Measurements from ENCODE around the gene TREH.
"Not testable (repeated sequence)": the region's sequence is repeated elsewhere in the genome, so short reads cannot be mapped to it uniquely, and the experiment has no call there.

The TREH gene

GRCh38 chr11:118679483-118679882 lies at the start of gene TREH:
TSS of gene TREH (minus strand) at chr11:118679650. CDS start at chr11:118679627, 23 bp downstream.
- no peak for TF ChIP-seq CTCF (IDR thresholded peaks at IDR 0.05)
- no peaks in the 10 kb centered on the region for H3K36me3 Mint-ChIP-seq (ENCODE audit: low read depth)
- H3K4me1 Mint-ChIP-seq: peaks cover 7% of the 10 kb centered on the region
- no peak within 1 kb of the TSS for H3K27ac Mint-ChIP-seq
- no peak within 1 kb of the TSS for H3K4me3 Mint-ChIP-seq
- no peak for DNase-seq
- H3K27me3 Mint-ChIP-seq (ENCODE audit: low read depth, poor library complexity): peaks cover 7% of the 10 kb centered on the region
- H3K9me3 Mint-ChIP-seq: peaks cover 19% of the 10 kb centered on the region

- H3K27ac Mint-ChIP-seq; H3K27me3 Mint-ChIP-seq (ENCODE audit: low read depth, poor library complexity); H3K4me3 Mint-ChIP-seq; H3K36me3 Mint-ChIP-seq (ENCODE audit: low read depth); DNase-seq: not testable (repeated sequence)
- peaks cover 21% of the 10 kb centered on the region for H3K4me1 Mint-ChIP-seq
- H3K9me3 Mint-ChIP-seq: peaks cover 22% of the 10 kb centered on the region
- peak; percentile 8 for TF ChIP-seq CTCF (IDR thresholded peaks at IDR 0.05)
Measured at GRCh38 chr11:118728112-118728511, 48.7 kb upstream of the TREH start.

- not testable (repeated sequence) for H3K27me3 Mint-ChIP-seq (ENCODE audit: low read depth, poor library complexity); H3K36me3 Mint-ChIP-seq (ENCODE audit: low read depth); H3K4me3 Mint-ChIP-seq; DNase-seq; H3K27ac Mint-ChIP-seq
- Mint-ChIP-seq H3K4me1 (peaks cover 21% of the 10 kb centered on the region), H3K9me3 (peaks cover 22% of the 10 kb centered on the region)
Measured at GRCh38 chr11:118727721-118728066, 48.2 kb upstream of the TREH start.

GRCh38 chr11:118727001-118727720 lies 47.7 kb upstream of the TREH start:
- H3K27ac Mint-ChIP-seq; H3K4me3 Mint-ChIP-seq; H3K36me3 Mint-ChIP-seq (ENCODE audit: low read depth); DNase-seq; H3K27me3 Mint-ChIP-seq (ENCODE audit: low read depth, poor library complexity): not testable (repeated sequence)
- Mint-ChIP-seq H3K4me1 (peaks cover 21% of the 10 kb centered on the region), H3K9me3 (peaks cover 21% of the 10 kb centered on the region)

GRCh38 chr11:118721478-118722015 lies 42.1 kb upstream of the TREH start:
- H3K27me3 Mint-ChIP-seq (ENCODE audit: low read depth, poor library complexity): peaks cover 31% of the 10 kb centered on the region
- H3K4me3 Mint-ChIP-seq; H3K9me3 Mint-ChIP-seq; DNase-seq; H3K36me3 Mint-ChIP-seq (ENCODE audit: low read depth); H3K27ac Mint-ChIP-seq: not testable (repeated sequence)
- H3K4me1 Mint-ChIP-seq: peaks cover 57% of the 10 kb centered on the region

- Mint-ChIP-seq H3K27me3 (ENCODE audit: low read depth, poor library complexity) (peaks cover 31% of the 10 kb centered on the region), H3K4me1 (peaks cover 57% of the 10 kb centered on the region), H3K4me3 (peak overlapping the region; percentile 63)
- H3K27ac Mint-ChIP-seq; H3K9me3 Mint-ChIP-seq; DNase-seq; H3K36me3 Mint-ChIP-seq (ENCODE audit: low read depth): not testable (repeated sequence)
Measured at GRCh38 chr11:118720740-118721139, 41.3 kb upstream of the TREH start.

GRCh38 chr11:118720078-118720477 lies 40.6 kb upstream of the TREH start:
- H3K9me3 Mint-ChIP-seq; DNase-seq; H3K36me3 Mint-ChIP-seq (ENCODE audit: low read depth); H3K27ac Mint-ChIP-seq: not testable (repeated sequence)
- Mint-ChIP-seq H3K4me3 (peak overlapping the region; percentile 44), H3K4me1 (peaks cover 60% of the 10 kb centered on the region), H3K27me3 (ENCODE audit: low read depth, poor library complexity) (peaks cover 31% of the 10 kb centered on the region)

- not testable (repeated sequence) for DNase-seq; H3K4me3 Mint-ChIP-seq; H3K36me3 Mint-ChIP-seq (ENCODE audit: low read depth); H3K27ac Mint-ChIP-seq; H3K9me3 Mint-ChIP-seq
- peaks cover 65% of the 10 kb centered on the region for H3K4me1 Mint-ChIP-seq
- H3K27me3 Mint-ChIP-seq (ENCODE audit: low read depth, poor library complexity): peaks cover 31% of the 10 kb centered on the region
Measured at GRCh38 chr11:118718562-118718961, 39.1 kb upstream of the TREH start.

GRCh38 chr11:118717733-118718132 lies 38.3 kb upstream of the TREH start:
- Mint-ChIP-seq H3K27me3 (ENCODE audit: low read depth, poor library complexity) (peaks cover 31% of the 10 kb centered on the region), H3K4me1 (peaks cover 65% of the 10 kb centered on the region)
- not testable (repeated sequence) for H3K27ac Mint-ChIP-seq

GRCh38 chr11:118717221-118717620 lies 37.8 kb upstream of the TREH start:
- not testable (repeated sequence) for H3K27ac Mint-ChIP-seq; DNase-seq; H3K36me3 Mint-ChIP-seq (ENCODE audit: low read depth); H3K4me3 Mint-ChIP-seq; H3K9me3 Mint-ChIP-seq
- Mint-ChIP-seq H3K4me1 (peaks cover 65% of the 10 kb centered on the region), H3K27me3 (ENCODE audit: low read depth, poor library complexity) (peaks cover 25% of the 10 kb centered on the region)

More at GRCh38 chr11:118717733-118718132, 38.3 kb upstream of the TREH start:
- H3K36me3 Mint-ChIP-seq (ENCODE audit: low read depth); H3K9me3 Mint-ChIP-seq; DNase-seq; H3K4me3 Mint-ChIP-seq: not testable (repeated sequence)

Data from nephron progenitor cell (in vitro differentiated cells).